HCT116 (cell line): ENCODE results near the gene LBR.

Source experiments
- CTCF ChIP-seq, 3 experiments: fragments of 200-600 bp in 1 of 3; sonication (generic) in 1 of 3; IDR thresholded peaks in 2 of 3; conservative IDR thresholded peaks in 1 of 3; 2 replicates each; pipeline ENCODE4 v1.5.1; 2012 to 2017; ENCODE audit warnings: low read depth in 2 of 3, low read length in 2 of 3, antibody characterized with exemption in 1 of 3, borderline replicate concordance in 1 of 3, control low read depth in 1 of 3, mild to moderate bottlenecking in 1 of 3, mixed read lengths in 1 of 3, mixed run types in 1 of 3, moderate library complexity in 1 of 3; ENCODE audit not compliant: insufficient read depth in 1 of 3
- EZH2 ChIP-seq: fragments of 200-600 bp; sonication (generic); IDR thresholded peaks from 2 replicates; pipeline ENCODE4 v1.6.1; 2017; ENCODE audit warnings: antibody characterized with exemption, mixed run types
- POLR2A ChIP-seq: IDR thresholded peaks from 2 replicates; pipeline ENCODE4 v1.7.0; 2011; ENCODE audit warnings: borderline replicate concordance; ENCODE audit not compliant: insufficient read depth, insufficient read length; ENCODE audit errors: extremely low read depth
- SRF ChIP-seq: IDR thresholded peaks from 2 replicates; pipeline ENCODE4 v1.6.1; 2012; ENCODE audit warnings: low read depth
- ZNF274 ChIP-seq: fragments of 200-500 bp; sonication (Bioruptor generic); IDR thresholded peaks from 2 replicates; pipeline ENCODE4 v1.6.1; 2014; ENCODE audit warnings: mild to moderate bottlenecking, low read depth, low read length, inconsistent platforms

- no peak for TF ChIP-seq EZH2
- no peak for TF ChIP-seq POLR2A
- TF ChIP-seq SRF, result no peak
- no peak for TF ChIP-seq CTCF (IDR thresholded peaks at IDR 0.05 in 2 of 3, conservative IDR thresholded peaks at IDR 0.05 in 1 of 3; ENCODE audit: borderline replicate concordance in 1 of 3, insufficient read depth in 1 of 3, low read depth in 2 of 3, low read length in 2 of 3)
- TF ChIP-seq ZNF274, result no peak
These were observed 38.0 kb downstream of the LBR start for GRCh38 chr1:225389843-225390242.
